ENCODE results near the gene SECTM1.

The SECTM1 gene

DNA sequence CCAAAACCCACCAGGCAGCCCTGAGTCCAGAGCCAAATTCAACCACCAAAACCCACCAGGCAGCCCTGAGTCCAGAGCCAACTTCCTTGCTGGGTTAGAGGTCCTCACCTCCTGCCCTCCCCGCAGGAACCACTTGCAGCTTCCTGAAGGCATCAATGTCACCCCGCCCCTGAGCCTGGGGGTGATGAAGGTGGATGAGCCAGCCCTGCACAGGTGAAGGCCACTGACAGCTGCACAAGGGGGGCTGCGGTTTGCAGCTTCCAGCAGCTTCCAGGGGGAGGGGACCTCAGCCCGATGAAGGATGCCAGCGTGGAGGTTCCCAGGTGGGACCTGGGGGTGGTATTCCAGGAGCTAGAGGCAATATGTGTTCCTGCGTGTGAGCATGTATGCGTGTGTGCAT is 52.5 kb downstream of the SECTM1 start:
- no peak for DNase-seq (ENCODE audit: low read depth, low spot score)

- no peak for DNase-seq (ENCODE audit: low read depth, low spot score)
Measured at GRCh38 chr17:82280537-82280936, 53.0 kb downstream of the SECTM1 start.

DNA sequence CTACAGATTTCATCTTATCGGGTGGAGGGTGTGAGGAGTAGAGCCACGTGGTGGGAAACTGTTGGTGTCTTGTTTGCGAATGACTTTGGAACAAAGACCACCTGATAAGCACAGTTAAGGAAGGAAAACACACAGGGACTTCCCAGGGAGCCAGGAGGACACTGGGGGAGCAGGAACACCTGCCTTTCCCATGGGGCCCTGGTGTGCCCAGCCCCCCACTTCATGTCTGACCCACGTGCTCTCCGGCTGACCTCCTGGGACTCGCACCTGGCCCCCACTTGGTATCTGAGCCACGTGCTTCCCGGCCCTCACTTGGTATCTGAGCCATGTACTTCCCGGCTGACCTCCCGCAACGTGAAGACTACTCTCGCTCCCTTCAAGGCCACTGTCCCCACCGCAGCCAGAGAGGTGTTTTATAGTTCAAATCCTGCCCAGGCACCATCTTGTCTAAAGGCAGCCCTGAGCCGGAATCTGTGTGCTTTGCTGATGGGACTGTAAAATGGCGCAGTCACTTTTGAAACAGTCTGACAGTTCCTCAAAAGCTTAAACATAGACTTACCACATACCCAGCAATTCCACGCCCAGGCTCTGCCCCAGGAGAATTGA is 54.7 kb downstream of the SECTM1 start:
- no peak for DNase-seq (ENCODE audit: low read depth, low spot score)

DNA sequence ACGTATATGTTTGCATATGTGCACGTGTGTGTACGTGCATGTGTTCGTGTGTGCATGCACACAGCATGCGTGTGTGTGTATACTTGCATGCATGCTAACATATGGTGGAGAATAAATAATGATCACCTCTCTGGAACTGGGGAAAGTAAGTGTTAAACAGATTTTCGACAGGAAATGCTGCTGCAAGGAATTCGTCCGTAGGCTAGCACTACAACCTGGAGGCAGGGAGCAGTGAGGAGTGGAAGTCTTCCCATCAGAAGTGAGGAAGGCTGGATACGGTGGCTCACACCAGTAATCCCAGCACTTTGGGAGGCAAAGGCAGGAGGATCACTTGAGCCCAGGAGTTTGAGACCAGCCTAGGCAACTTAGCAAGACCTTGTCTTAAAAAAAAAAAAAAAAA is 55.3 kb downstream of the SECTM1 start:
- no peak for DNase-seq (ENCODE audit: low read depth, low spot score)

- no peak for DNase-seq (ENCODE audit: low read depth, low spot score)
Measured at GRCh38 chr17:82277851-82278250, 55.7 kb downstream of the SECTM1 start.

GRCh38 chr17:82276938-82277337 is 56.6 kb downstream of the SECTM1 start:
- DNase-seq (ENCODE audit: low read depth, low spot score): no peak

GRCh38 chr17:82275326-82275725 is 58.2 kb downstream of the SECTM1 start:
- DNase-seq (ENCODE audit: low read depth, low spot score): no peak

GRCh38 chr17:82274134-82275020 is 59.2 kb downstream of the SECTM1 start:
- no peak for DNase-seq (ENCODE audit: low read depth, low spot score)

DNA sequence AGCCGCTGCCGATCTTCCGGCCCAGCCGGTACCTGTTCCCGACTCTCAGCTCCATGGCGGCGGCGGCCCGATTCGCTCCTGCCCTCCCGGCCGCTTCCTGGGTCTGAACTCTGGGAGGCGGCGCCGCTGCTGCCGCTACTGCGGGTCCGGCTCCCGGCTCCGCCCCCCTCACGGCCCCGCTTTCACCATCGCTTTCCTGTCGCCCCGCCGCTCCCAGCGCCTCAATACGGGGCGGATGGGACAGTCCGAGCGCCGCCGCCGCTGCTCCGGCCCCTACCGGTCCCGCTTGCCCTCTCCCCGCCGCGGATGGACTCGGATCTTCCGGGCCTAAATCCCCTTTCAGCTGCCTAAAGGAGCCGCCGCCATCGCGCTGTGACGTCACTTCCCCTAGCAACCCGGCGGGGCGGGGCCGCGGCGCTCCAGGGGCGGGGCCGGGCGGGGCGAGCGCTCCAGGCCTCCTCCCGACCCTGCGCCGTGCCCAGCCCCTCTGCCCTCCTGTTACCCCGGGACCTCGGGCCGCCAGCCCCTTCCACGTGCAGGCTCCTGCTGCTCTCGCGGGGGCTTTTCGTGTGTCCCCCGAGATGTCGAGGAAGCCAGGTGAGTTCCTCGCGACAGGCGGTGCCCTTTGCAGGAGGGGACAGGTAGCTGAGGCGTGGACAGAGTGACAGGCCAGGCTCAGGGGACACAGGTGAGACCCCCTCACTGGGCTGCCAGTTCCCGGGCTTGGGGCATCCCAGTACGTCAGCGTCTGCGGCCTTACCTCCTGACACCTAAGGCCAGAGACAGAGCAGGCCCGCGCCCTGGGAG is 60.0 kb downstream of the SECTM1 start, which contains the start of gene CSNK1D:
TSS of gene CSNK1D (minus strand) at position 374 of the 807 bp plus-strand sequence. CDS start at position 55, 319 bp downstream.
- peak; percentile 83 for DNase-seq (ENCODE audit: low read depth, low spot score)

- DNase-seq (ENCODE audit: low read depth, low spot score): no peak
Measured at GRCh38 chr17:82272495-82273326, 60.9 kb downstream of the SECTM1 start.

GRCh38 chr17:82271401-82271800 is 62.2 kb downstream of the SECTM1 start:
- no peak for DNase-seq (ENCODE audit: low read depth, low spot score)

All from activated CD4-positive, CD25-positive, alpha-beta regulatory T cell treated with anti-CD3 and anti-CD28 coated beads, Interleukin-2, amount 50 U/mL, for 16 hours (primary cell).